ENCODE measurements around the gene SLIT3. TPM values are rescaled to one million over a fixed set of nuclear protein-coding genes. Genes with fewer than 3 reads are reported as not detected.

The SLIT3 gene
- total RNA-seq, 4 donors from 2014 or later: 6.8 to 23.1 (median 13.3) TPM

DNA sequence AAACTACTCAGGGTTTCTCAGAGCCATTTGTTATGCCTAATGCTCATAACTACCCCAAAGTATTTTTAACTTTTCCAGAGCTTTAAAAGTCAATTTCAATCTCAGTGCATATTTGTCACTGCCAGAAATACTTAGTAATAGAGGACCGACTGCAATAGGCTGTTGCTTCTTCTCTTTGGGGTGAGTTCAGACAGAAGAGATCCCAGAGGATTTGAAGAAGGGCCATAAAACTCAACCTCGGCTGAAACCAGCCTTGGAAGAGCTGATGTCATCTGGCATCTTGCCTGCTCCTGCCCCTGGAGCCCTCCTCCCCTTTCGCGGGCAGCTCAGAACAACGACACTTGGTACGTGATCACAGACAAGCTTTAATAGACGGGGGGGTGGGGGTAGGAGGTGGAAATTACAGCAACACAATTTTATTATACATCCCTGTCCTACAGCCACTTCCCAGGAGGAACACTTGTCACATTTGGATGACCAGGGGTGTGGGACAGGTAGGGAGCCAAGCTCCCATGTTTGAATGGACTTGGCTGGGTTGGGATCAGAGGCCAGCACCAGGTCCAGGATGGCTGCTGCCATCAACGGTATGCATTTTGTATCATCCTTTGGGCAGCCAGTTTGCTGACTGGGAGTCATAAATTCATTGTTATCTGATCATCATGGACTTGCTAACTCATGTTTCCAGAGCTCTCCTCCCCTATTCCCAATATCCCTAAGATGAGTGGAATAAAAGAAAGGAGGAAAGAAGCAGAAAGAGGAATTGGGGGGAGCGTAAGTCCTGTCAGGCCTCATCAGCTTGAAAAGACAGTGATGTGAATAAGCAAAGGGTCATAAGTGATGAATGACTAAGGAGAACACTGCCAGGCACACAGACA lies 535.2 kb downstream of the SLIT3 start:
- Histone ChIP-seq H3K4me1 (no peaks in the 10 kb centered on the region), H3K27me3 (no peaks in the 10 kb centered on the region), H3K4me3 (no peak overlapping the region), H3K27ac (no peak overlapping the region), H3K36me3 (no peaks in the 10 kb centered on the region), H3K9me3 (no peaks in the 10 kb centered on the region)
- TF ChIP-seq, protein P1, sequence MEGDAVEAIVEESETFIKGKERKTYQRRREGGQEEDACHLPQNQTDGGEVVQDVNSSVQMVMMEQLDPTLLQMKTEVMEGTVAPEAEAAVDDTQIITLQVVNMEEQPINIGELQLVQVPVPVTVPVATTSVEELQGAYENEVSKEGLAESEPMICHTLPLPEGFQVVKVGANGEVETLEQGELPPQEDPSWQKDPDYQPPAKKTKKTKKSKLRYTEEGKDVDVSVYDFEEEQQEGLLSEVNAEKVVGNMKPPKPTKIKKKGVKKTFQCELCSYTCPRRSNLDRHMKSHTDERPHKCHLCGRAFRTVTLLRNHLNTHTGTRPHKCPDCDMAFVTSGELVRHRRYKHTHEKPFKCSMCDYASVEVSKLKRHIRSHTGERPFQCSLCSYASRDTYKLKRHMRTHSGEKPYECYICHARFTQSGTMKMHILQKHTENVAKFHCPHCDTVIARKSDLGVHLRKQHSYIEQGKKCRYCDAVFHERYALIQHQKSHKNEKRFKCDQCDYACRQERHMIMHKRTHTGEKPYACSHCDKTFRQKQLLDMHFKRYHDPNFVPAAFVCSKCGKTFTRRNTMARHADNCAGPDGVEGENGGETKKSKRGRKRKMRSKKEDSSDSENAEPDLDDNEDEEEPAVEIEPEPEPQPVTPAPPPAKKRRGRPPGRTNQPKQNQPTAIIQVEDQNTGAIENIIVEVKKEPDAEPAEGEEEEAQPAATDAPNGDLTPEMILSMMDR (IDR thresholded peaks at IDR 0.05): no peak
- no peak for TF ChIP-seq POLR2A (IDR thresholded peaks at IDR 0.05)
- DNase-seq: no peak

DNA sequence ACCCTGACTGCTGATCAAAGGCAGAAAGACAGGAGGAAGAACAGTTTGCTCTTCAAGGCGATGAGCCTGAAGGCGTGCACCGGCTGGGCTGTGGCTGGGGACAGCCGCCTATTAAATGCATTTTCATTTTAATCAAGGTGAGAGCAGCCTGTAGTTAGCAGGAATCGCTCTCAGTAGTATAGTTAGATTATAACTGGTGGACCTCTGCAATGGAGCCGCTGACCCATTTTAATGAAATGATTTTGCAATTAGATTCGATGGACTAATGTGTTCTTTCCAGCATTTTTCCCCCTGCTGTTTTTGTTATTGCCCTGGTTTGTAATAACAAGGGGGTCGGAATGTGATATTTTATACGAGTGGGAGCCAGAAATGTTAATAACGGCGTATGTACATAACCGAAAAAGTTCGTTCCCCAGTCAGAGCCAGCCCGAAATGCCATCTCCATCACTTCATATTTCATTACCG lies 535.8 kb downstream of the SLIT3 start:
- H3K4me3 ChIP-seq: no peak overlapping the region
- H3K27ac ChIP-seq: no peak overlapping the region
- TF ChIP-seq, protein P1 (IDR thresholded peaks at IDR 0.05): no peak
- no peak for TF ChIP-seq POLR2A (IDR thresholded peaks at IDR 0.05)
- no peak for DNase-seq
- no peaks in the 10 kb centered on the region for H3K27me3 ChIP-seq
- no peaks in the 10 kb centered on the region for H3K36me3 ChIP-seq
- no peaks in the 10 kb centered on the region for H3K9me3 ChIP-seq
- no peaks in the 10 kb centered on the region for H3K4me1 ChIP-seq

DNA sequence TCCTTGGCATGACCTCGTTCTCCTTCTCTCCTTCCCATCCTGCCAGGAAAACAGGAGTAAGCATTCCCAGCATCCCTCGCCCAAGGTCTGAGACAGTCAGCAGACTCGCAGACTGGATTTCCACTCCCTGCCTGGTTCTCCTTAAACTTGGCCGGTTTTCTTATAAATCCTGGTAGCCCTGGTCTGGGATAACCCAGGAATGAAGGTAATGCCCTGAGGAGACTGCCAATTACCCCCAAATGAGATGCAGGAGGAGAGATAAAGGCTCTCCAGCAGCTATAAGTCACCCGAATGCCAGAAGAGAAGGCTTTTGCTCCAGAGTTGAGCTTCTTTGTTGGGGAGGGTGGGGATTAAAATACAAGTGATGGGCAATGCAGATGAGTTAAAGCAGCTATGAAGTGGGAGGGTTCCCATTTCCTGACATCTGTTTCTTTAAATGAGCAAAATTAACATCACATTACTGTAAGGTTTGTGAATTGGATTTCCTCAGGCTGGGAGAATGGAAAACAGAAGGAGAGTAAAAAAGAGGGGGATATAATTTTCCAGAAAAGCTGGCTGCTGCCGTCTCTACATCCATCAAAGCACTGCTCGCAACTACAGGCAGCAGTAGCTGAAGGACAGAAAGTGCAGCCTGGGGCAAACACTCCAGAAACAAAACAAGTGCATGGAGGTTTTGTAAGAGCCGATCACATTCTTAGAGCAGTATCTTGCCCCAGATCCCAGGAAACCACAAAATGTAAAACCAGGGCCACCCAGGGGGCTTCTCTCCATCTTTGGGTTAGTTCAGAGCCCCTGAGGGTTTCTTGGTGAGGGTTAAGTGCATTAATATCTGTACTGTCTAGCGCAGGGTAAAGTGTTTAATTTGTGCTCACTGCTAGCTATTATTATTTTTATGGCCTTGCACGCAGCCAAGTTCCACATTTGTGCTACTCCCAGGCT lies 544.2 kb downstream of the SLIT3 start:
- no peak for DNase-seq
- no peaks in the 10 kb centered on the region for H3K36me3 ChIP-seq
- no peaks in the 10 kb centered on the region for H3K9me3 ChIP-seq
- no peak overlapping the region for H3K27ac ChIP-seq
- H3K27me3 ChIP-seq: no peaks in the 10 kb centered on the region
- TF ChIP-seq, protein P1 (IDR thresholded peaks at IDR 0.05): no peak
- no peak for TF ChIP-seq POLR2A (IDR thresholded peaks at IDR 0.05)
- H3K4me1 ChIP-seq: no peaks in the 10 kb centered on the region
- no peak overlapping the region for H3K4me3 ChIP-seq

DNA sequence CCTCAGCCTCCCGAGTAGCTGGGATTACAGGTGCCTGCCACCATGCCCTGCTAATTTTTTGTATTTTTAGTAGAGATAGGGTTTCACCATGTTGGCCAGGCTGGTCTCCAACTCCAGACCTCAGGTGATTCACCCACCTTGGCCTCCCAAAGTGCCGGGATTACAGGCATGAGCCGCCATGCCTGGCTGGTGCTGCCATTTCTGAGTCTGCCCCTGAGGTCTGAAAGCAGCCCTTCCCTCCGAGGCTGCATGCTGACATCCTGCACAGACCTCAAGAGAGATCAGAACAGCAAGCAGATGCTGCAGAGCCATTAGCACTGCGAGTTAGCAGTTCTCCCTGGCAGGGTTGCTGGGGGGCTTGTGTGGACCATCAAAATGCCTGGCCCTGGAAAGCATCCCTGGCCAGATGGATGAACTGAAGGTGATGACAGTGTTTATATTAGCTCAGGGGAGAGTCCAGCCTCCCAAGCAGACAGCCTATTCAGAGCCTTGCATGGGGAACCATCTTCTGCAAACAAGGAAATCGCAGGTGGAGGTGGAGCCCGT lies 545.3 kb downstream of the SLIT3 start:
- Histone ChIP-seq H3K27ac (no peak overlapping the region), H3K9me3 (no peaks in the 10 kb centered on the region), H3K27me3 (no peaks in the 10 kb centered on the region), H3K4me3 (no peak overlapping the region), H3K4me1 (no peaks in the 10 kb centered on the region), H3K36me3 (no peaks in the 10 kb centered on the region)
- TF ChIP-seq, protein P1 (IDR thresholded peaks at IDR 0.05): no peak
- no peak for TF ChIP-seq POLR2A (IDR thresholded peaks at IDR 0.05)
- DNase-seq: no peak

DNA sequence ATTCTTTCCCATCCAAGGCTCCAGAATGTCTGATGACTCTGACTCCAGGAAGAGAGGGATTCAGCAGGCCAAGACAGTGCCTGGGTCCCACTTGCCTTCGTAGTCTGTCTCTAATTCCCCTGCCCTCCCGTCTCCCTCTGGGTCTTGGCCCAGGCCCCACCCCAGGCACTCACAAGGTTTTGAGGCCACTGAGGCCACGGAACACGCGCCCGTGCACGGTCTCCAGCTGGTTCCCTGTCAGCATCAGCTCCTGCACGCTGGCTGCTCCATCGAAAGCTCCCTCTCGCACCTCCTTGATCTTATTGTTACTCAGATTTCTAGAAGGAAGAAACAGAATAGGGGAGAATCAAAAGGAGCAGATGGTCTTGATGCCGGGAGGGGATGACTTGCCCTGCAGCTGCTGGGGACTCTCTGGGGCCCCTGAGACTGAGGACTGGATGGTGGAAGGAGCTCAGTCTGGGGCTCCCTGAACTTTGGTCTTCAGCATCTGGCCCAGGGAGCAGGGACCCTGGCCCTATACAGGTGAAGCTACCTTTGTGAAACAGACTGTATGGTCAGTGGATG lies 547.2 kb downstream of the SLIT3 start:
- H3K27ac ChIP-seq: no peak overlapping the region
- no peak for DNase-seq
- H3K36me3 ChIP-seq: no peaks in the 10 kb centered on the region
- no peaks in the 10 kb centered on the region for H3K27me3 ChIP-seq
- TF ChIP-seq, protein P1 (IDR thresholded peaks at IDR 0.05): no peak
- no peak for TF ChIP-seq POLR2A (IDR thresholded peaks at IDR 0.05)
- H3K9me3 ChIP-seq: no peaks in the 10 kb centered on the region
- no peaks in the 10 kb centered on the region for H3K4me1 ChIP-seq
- no peak overlapping the region for H3K4me3 ChIP-seq

Data from Peyer's patch (tissue), 4 donors.